Bone marrow (tissue), 2 donors: ENCODE results near the gene CABCOCO1.

ENCODE experiments used
- DNase-seq, 2 donors: peaks; one replicate each; lab custom pipeline; 2025; lab: John Stamatoyannopoulos, UW

Gene CABCOCO1

DNA sequence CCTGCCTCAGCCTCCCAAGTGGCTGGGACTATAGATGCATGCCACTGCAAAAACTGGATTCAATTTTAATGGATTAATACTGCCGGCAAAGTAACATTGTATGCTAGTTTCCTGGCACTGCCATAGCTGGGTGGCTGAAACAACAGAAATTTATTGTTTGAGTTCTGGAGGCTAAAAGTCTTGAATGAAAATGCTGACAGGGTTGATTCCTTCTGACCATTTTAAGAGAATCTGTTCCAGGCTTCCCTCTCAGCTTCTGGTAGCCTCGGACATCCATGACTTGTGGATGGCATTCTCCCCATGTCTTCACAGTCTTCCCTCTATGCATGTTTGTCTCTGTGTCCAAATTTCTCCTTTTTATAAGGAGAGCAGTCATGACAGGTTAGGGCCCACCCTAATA is 151.4 kb downstream of the CABCOCO1 start:
- DNase-seq, result no peak

DNA sequence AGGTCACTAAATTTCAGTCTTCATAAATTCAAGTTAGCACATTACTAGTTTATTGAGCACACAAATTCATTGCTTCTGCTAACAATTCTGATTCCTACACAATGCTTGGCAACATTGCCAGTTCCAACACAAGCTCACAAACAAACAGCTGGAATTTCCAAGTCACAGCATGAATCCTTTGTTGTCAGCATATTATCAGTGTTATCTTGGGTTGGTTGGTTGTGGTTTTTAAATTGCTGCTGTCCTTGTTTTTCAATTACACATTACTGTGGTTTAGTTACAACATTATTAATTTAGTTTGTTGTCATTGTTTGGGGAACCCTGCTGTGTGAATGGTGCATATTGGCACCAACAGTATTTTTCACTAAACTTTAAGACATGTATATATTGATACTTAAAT is 152.8 kb downstream of the CABCOCO1 start:
- no peak for DNase-seq
